Activated CD4-positive, alpha-beta T cell treated with anti-CD3 and anti-CD28 coated beads, Interleukin-2, amount 50 U/mL, for 24 hours (primary cell): ENCODE results near the gene CCDC134.
A peak's percentile ranks its signal among the peaks of the same experiment; 100 is the strongest.
"Not testable (repeated sequence)": the region's sequence is repeated elsewhere in the genome, so short reads cannot be mapped to it uniquely, and the experiment has no call there.

Experiments used
- DNase-seq, 2 donors: peaks; one replicate each; pipeline ENCODE4 v3.0.0-alpha.2; 2020; ENCODE audit warnings: low read depth in 1 of 2, low spot score in 1 of 2

CCDC134 gene

DNA sequence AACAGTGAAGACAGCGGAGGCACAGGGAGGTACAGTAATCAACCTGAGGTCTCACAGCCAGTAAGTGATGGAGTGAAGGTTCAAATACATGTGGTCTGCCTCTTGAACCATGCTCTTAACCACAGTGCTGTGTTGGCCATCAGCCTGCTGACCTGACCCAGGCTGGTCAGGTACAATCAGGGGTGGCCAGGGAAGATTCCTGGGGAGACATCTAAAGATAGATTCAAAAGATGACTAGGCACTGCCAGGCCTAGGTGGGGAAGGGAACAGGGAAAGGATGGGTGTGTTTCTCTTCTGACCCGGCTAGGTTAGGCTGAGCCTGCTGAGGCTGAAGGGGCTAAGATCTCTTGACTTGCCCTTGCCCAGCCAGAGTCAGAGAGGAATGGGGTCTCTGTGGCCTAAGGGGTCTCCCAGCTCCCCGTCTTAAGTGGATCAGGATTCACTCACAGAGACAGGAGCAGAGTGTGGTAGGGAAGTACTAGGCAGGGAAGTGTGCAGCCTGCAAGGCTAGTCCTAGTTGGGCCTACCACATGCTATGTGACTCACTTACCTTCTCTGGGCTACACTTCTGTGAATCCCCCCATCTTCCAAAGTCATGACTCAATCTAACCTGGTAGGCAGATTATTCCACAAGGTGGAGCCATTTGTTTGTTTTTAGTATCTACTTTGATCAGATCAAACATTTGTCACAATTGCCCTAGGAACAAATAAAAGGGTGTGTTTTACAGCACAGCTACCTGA is 22.0 kb downstream of the CCDC134 start:
- DNase-seq: peak; percentile 26 to 68

GRCh38 chr22:41823797-41824196 is 23.3 kb downstream of the CCDC134 start:
- DNase-seq: no peak

GRCh38 chr22:41825376-41825775 is 24.9 kb downstream of the CCDC134 start:
- no peak for DNase-seq

- no peak for DNase-seq
Measured at GRCh38 chr22:41826021-41826420, 25.5 kb downstream of the CCDC134 start.

DNA sequence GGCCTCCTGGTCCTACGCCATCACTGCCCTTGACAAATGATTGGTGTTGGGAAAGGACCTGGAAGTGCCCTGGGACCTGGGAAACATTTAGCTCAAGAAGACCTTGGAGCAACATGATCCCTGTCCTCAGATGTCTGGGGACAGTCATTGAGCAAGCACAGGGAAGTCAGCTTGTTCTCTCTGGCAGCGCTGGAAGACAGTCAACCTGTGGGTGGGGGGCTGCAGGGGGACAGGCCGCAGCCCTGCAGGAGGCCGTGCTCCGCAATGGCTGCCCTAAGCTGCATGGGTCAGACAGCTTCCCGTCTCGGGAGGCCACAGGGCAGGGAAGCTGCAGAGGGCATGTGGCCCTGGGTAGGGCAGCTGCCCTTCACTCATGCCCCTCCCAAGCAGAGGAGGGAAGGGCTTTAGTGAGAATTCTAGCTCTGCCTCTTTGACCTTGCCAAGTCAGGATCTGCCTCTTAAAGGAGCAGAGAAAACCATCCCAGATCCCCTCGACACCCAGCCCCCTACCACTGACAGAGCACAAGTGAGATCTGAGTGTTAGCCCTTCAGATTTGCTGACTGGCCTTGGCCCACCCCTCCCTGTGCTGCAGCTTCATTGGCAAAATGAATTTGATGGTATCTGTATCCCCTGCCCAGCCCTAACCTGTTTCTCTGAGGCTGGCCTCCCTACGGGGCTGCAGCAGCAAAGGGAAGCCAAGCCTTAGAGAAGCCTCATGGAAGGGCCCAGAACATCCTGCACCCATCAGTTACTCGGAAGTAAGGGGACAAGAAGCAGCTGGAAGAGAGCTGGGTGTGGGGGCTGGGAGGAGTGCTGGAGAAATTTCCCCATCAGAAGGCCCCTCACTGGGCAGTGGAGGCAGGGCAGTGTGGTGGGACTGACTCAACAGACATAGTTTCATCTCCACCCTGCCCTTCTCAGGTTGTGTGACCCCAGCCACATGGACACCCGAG is 26.2 kb downstream of the CCDC134 start:
- no peak for DNase-seq

DNA sequence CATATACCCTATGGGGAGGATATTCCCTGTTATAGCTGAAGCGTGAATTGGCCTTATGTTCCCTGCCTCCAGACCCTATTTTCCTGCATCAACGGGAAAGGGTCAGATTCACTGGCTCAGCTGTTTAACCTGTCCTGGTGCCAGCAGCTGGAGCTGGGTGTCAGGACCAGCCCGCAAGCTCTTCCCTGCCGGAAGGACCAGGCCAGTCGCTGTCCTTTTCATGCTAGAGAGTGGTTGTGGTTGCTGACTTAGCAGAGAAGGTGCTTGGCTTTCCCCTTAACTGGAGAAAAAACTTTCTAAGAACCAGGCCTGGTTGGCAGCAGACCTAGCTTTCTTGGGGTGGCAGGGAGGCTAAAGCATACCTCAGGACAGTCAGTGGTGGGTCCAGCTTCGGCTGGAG is 27.2 kb downstream of the CCDC134 start:
- no peak for DNase-seq

- DNase-seq: no peak
Measured at GRCh38 chr22:41828516-41828915, 28.0 kb downstream of the CCDC134 start.

- DNase-seq: no peak
Measured at GRCh38 chr22:41830174-41830573, 29.7 kb downstream of the CCDC134 start.

GRCh38 chr22:41831383-41831782 is 30.9 kb downstream of the CCDC134 start:
- DNase-seq: no peak

DNA sequence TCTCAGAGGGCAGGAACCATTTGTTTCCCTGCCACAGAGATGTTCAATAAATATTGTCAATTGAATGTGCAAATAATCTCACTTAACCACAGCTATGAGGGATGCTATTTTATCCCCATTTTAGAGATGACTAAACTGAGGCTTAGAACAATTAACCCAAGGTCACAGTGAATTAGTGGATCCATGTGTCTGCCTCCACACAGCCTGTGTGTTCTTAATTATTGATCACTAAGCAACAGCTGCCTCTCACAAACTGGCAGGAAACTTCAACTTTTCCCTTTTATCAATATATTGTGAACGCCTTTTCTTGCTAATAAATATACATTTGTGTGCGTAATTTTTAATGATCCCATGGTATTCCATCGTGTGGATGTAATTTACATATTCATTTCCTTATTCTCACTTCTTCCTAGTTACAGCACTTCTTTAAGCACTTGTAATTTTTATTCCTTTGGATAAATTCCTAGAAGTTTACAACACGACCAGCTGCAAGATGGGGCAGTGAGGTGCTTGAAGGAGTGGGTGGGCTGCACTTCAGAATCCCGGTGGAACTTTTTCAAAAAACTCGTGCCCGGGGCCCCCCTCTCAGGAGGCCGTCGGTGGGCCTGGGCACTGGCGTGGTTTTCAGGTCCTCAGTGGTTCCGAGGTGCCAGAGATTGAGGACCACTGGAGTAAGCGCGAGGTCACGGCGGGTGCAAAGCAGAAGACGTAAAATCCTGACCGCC is 31.5 kb downstream of the CCDC134 start:
- DNase-seq: no peak

- peak; percentile 97 to 98 for DNase-seq
Measured at GRCh38 chr22:41832553-41833368, 32.3 kb downstream of the CCDC134 start, which contains the start of gene SREBF2. TSS of gene SREBF2 (plus strand) at chr22:41833105. CDS start at chr22:41833271, 166 bp downstream.

- peak in 1 of 2 donors; percentile 17 for DNase-seq
Measured at GRCh38 chr22:41833369-41834004, 33.0 kb downstream of the CCDC134 start.

DNA sequence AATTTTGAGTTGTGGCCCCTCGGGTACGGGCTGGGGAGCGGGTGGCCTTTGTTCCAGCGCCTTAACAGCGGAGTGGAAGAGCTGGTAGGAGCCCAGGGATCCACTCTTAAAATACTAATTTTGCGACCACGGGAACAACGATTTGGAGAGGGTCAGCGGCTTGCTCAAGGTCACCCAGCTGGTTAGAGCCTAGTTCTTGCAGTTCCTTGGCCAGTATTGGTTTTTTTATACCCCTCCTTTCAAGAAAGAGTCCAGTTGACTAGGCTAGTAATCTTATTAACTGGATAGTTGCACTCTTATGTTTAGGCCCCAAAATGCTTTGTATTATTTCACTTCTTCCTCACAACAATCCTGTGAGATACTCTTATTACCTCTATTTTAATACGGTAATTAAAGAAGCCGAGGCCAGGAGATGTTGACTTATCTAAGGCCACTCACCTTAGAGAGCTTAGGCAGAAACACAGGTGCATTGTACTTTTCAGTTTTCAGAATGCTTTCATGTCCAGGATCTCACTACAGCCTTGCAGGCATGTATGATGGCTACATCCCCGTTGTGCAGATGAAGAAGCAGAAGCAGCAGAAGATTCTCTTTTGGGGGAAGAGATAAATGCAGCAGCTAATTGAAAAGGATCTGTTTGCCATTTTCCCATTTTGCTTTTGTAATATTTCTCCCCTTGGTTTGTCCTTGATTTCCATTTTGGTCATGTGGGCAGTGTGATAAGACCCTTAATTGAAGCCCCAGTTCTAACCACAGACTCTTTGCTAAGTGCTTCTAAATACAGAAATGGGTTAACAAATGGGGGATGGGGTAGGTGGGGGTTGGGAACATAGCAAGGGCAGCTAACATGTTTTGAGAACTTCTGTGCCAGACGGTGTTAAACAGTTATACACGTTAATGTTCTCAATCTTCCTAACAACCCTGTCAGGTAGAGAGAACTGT is 33.8 kb downstream of the CCDC134 start:
- DNase-seq: no peak

DNA sequence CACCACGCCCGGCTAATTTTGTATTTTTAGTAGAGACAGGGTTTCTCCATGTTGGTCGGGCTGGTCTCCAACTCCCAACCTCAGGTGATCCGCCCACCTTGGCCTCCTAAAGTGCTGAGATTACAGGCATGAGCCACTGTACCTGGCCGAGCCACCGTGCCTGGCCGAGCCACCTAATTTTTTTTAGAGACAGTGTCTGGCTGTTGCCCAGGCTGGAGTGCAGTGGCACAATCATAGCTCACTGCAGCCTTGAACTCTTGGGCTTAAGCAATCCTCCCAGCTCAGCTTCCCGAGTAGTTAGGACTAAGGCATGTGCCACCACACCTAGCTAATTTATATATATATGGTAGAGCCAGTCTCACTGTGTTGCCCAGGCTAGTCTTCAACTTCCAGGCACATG is 35.0 kb downstream of the CCDC134 start:
- DNase-seq: not testable (repeated sequence)

GRCh38 chr22:41836551-41836950 is 36.1 kb downstream of the CCDC134 start:
- no peak for DNase-seq

DNA sequence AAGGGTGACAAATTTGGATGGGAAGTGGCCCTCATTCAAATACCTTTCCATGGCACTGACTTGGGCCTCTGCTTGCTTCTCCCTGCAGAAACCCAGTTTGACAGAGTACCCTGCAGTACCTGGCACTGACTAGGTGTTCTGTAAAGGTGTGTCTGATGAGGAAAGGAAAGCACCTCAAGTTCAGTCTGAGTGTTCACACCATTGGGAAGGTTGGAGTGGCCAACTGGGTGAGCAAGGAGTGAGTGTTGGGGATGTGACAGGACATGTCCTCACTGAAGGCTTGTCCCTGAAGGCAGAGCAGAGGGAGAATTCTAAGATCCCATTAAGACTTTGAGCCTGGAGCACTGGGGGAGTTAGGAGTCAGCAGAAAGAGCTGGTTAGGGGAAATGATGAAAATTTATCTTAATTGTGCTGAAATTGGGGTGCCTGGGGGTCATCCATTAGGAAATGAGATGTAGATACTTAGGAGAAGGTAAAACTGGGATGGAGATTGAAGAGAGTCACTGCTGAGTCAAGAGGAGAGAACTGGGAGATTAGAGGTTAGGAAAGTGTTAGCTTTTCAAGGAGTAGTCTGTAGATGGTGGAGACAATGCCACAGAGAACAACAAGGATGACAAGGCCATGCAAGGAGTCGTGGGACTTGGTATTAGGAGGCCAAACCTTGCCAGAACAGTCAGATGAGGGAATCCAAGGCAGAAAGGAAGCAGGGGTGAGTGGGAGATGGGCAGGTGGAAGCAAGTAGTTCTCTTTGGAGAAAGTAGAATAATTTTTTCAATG is 38.6 kb downstream of the CCDC134 start:
- no peak for DNase-seq

DNA sequence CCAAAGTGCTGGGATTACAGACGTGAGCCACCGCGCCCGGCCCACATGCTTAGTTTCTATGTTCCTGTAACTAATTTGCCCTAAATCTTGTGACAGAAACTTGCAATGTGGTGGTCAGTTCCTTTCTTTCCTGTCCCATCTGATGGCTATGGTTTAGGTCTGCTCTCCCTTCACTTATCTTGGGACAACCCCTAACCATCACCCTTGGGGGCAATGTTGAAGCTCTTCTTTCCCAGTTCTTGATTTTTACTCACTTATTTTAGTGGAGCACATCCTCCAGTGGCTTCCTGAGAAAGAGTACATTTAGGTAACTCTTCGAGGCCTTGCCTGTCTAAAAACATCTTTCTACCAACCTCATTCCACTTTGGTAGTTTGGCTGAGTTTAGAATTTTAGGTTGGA is 39.7 kb downstream of the CCDC134 start:
- DNase-seq: no peak

- DNase-seq: no peak
Measured at GRCh38 chr22:41841085-41841712, 40.7 kb downstream of the CCDC134 start.
